NCI-H82 (cell line): ENCODE results near the gene HTT.
A peak's percentile ranks its signal among the peaks of the same experiment; 100 is the strongest.

ENCODE experiments used
- DNase-seq: peaks from one replicate; lab custom pipeline; 2025; lab: John Stamatoyannopoulos, UW

The HTT gene

GRCh38 chr4:3074078-3074845 is at the start of gene HTT, which contains the start of gene HTT-AS:
Gene HTT (plus strand): TSS chr4:3074681. CDS start chr4:3074826, 145 bp downstream.
Gene HTT-AS (minus strand): TSS chr4:3074538.
- peak; percentile 91 for DNase-seq

DNA sequence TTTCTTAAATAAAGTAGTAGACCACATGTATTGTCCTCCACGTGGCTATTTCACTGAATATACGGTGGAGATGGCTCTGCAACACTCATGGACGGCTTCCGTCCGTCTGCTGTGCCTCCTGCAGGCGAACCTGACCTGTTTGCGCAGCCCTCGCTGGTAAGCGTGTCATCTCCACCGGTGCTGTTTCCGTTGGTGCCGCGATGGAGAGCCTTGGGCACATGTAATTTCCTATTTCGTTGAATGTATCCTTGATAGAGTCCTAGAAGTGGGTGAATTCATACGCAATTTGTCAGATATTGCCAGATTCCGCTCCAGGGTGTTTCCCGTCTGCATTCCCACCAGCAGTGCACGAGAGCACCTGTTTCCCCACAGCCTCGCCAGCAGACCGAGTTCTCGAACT is 48.6 kb upstream of the HTT start:
- DNase-seq = no peak

- DNase-seq = no peak
These were observed 47.9 kb upstream of the HTT start for GRCh38 chr4:3026540-3026939.

DNA sequence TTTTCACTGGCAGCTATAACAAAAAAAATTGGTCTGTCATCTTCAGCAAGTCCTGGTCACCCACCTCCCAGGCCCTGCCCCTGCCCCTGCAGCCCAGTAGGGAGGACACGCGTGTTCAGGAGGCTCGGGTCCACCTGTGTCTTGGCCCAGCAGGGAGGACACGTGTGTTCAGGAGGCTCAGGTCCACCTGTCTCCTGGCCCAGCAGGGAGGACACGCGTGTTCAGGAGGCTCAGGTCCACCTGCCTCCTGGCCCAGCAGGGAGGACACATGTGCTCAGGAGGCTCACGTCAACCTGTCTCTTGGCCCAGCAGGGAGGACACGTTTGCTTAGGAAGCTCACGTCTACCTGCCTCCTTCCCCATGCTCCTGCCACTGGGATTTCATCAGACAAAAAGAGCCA is 45.0 kb upstream of the HTT start:
- DNase-seq = no peak

DNA sequence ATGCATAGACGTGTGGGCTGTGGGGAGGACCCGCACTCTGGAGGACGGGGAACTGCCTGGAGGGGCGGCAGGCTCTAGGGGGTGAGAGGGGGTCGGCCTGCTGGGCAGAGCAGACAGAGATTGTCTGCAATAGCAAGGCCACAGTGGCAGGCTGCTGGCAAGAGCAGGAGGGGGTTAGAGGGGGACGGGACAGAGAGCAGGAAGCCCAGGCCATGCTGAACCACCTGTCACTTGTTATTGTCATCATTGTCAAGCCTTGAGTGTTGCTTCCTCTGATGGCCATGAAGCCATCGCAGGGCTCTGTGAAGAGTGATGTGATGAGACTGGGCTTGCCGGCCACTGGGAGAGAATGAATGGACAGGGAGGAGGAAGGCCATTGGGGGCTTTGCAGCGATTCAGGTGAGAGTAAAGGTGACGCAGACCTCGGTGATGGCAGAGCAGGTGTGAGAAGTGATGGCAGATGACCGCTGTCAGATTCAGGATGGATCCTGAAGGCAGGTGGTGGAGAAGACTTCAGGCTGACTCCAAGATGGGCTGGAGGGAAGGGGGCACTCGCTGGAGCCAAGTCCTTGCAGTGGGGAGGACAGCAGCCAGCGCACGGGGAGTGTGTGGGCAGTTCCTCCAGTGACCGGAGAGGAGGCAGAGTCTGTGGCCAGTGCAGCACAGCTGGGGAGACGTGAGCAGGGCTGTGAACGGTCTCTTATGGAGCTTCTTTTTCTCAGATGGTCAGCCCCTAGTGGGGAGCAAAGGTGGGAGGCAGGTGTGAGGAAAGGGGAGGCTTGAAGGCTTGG is 43.7 kb upstream of the HTT start:
- no peak for DNase-seq

- DNase-seq = no peak
These were observed 43.0 kb upstream of the HTT start for GRCh38 chr4:3031357-3032082.

DNA sequence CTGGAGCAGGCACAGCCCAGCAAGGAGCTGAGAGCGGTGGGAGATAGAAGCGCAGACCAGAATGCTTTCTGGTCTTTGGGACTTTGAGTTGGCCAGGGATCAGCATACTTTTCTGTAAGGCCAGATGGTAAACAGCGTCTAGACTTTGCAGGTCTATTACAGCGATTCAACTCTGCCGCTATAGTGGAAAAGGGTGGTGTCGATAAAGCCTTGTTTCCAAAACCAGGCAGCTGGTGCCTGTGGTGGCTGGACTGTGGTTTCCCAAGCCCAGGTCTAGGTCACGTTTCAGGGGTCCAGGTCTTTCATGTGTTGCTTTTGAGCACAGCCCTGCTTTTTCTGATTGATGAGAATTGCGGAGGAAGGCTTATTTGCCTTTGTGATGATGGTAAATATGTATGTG is 40.2 kb upstream of the HTT start:
- DNase-seq = no peak

GRCh38 chr4:3035249-3035648 is 39.2 kb upstream of the HTT start:
- DNase-seq = no peak

- DNase-seq = no peak
These were observed 38.8 kb upstream of the HTT start for GRCh38 chr4:3035674-3036073.

DNA sequence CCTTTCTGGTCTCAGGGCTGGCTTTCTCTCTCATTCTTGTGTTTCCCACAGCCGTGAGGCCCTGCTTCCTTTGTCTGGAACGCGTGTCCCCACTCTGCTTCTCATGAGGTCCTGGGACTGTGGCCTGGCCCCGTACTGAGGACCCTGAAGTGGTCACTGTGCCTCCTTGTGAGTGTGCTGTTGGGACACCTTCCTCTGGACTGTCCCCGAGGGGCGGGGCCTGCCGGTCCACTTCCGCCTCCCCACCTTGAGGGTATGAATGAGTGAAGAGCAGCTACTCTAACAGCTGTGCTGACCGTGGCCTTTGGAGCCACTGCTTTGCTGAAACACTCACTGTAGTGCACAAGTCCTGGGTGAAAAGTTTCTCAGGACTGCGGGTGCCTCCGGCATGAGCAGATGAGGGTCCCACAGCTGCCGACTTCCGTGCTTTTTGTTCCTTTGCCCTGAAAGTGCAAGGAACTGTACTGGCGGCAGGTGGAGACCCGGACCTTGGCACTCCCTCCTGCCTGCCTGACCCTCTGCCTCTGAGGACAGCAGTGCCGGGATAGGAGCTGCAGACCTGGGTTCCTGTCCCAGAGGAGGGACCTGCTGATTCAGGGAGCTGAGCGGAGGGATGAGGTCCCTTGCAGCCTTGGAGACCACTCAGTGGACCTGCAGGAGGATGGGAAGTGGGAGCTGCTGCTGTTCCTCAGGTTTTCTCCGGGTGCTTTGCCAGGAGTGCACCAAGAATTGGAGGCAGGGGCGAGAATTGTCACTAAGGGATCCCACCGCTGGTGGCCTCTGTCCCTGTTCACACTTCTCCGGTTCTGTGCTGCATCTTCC is 38.1 kb upstream of the HTT start:
- DNase-seq = no peak

DNA sequence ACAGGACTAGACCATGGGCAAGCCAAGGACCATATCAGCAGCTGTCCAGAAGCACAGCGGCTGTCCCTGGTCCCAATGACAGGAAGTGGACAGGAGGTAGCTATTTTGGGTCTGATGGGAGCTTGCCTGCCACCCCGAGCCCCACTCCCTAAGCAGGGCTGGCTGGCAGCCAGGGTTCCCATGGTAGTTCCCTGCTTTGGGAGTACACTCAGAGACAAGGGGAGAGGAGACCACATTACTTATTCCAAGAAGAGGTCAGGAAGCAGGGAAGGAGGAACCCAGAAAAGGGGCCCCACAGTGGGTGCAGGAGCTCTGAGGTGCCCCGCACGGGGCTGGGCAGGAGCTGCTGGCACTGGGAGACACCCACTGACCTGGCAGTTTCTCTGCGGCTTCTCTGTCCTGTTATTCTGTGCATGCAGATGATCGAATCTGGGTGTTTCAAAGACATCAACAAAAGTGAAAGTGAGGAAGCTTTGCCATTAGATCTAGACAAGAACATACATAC is 36.5 kb upstream of the HTT start:
- DNase-seq = no peak

GRCh38 chr4:3039706-3040366 is 34.6 kb upstream of the HTT start:
- no peak for DNase-seq

- no peak for DNase-seq
These were observed 33.9 kb upstream of the HTT start for GRCh38 chr4:3040452-3041191.

GRCh38 chr4:3041192-3042142 is 33.0 kb upstream of the HTT start:
- peak; percentile 14 for DNase-seq

DNA sequence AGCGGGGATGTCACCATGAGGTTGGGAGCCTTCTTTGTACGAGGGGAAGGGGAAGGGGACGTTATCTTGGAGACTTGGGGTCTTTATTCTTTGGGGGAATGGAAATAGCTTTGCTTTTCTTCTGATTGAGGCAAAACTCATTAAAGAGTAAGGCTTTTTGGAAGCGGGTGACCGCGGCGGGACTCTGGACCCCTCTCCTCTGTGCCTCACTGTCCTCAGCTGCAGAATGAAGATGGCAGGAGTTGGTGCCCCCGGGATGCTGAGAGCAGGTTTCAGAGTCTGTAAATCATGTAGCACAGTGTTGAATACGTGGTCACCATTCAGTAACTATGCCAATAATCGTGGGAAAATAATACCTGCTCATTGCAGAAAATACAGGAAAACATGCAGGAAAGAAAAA is 32.3 kb upstream of the HTT start:
- DNase-seq = no peak

DNA sequence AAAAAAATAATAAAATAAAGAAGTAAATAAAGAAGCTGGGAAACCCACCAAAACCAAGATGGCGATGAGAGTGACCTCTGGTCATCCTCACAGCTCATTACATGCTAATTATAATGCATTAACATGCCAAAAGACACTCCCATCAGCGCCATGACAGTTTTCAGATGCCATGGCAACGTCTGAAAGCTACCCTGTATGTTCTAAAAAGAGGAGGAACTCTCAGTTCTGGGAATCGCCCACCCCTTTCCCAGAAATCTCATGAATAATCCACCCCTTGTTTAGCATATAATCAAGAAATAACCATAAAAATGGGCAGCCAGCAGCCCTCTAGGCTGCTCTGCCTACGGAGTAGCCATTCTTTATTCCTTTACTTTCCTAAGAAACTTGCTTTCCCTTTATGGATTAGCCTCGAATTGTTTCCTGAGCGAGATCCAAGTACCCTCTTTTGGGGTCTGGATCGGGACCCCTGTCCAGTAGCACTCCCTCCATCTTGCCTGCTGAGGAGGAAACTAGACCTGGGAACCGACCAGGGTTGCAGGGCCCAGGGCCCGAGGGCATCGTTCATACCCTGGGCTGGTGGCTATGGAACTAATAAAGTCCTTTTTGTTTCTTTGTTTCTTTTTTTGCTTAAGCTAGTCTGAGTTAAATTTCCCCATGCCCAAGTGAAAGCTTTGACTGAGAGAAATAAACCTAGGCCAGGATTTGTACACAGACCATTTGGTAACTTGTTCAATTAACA is 31.0 kb upstream of the HTT start:
- DNase-seq = no peak

DNA sequence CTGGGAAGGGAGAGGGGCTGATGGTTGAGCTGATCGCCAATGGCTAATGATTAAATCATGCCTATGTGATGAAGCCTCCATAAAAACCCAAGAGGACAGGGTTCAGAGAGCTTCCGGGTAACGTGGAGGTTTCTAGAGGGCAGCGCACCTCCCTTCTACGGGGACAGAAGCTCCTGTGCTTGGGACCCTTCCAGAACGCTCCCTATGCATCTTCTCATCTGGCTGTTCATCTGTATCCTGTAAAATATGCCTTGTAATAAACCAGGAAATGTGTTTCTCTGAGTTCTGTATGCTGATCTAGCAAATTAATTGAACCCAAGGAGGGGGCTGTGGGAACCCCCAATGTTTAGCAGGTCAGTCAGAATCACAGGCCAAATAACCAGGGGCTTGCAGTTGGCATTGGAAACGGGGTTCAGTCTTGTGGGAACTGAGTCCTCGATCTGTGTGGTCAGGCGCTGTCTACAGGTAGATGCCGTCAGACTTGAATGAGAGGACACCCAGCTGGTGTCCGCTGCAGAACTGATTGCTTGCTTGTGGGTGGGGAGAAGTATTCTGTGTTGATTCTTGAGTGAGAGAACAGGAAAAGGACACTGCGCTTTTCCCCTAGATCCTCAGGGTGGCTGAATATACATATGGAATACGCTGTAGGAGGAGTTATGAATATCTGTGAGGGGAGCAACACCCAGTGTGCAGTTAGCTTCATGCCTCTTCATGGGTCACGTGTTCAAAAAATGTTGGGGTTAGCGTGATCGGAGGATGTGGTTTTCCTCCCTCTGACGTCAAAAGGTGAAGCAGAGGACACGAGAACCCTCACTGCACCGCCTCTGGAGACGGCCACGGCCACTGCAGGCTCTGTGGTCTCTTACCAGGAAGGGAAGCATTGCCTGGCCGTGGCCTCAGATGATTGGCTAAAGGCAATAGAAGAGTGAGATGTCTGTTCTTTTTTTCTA is 29.3 kb upstream of the HTT start:
- DNase-seq = no peak
